Prostate gland (tissue), 2 donors: ENCODE results near the gene AGPAT2. TPM values are rescaled to one million over a fixed set of nuclear protein-coding genes. Genes with fewer than 3 reads are reported as not detected.

ENCODE experiments used
- DNase-seq: peaks from one replicate; pipeline ENCODE4 v3.0.0-alpha.2; 2019; ENCODE audit warnings: low spot score
- H3K27ac ChIP-seq, 2 donors: fragments of 200-600 bp; sonication (generic); 2 replicates each; pipeline ENCODE4 v1.5.1; 2017 to 2019
- H3K27me3 ChIP-seq: fragments of 200-600 bp; sonication (generic); replicated peaks from 2 replicates; pipeline ENCODE4 v1.5.1; 2019; ENCODE audit not compliant: insufficient read depth
- H3K36me3 ChIP-seq, 2 donors: fragments of 200-600 bp; sonication (generic); 1 replicate in 1 of 2; 2 replicates in 1 of 2; pipeline versions ENCODE4 v1.5.1 to v1.8.1; 2017 to 2019
- H3K4me1 ChIP-seq: fragments of 200-600 bp; sonication (generic); replicated peaks from 2 replicates; pipeline ENCODE4 v1.5.1; 2019
- H3K4me3 ChIP-seq, 2 donors: fragments of 200-600 bp; sonication (generic); 2 replicates each; pipeline ENCODE4 v1.5.1; 2017 to 2019
- H3K9me3 ChIP-seq: fragments of 200-600 bp; sonication (generic); 2 replicates; pipeline ENCODE4 v1.5.1; 2017
- POLR2A ChIP-seq: fragments of 450-650 bp; IDR thresholded peaks from one replicate; pipeline ENCODE4 v1.6.1; 2016; ENCODE audit warnings: antibody characterized with exemption, mild to moderate bottlenecking
- POLR2AphosphoS5 ChIP-seq: sonication (generic); formaldehyde crosslinking; IDR thresholded peaks from one replicate; pipeline ENCODE4 v1.6.1; 2017; ENCODE audit warnings: antibody characterized with exemption
- WGBS: methylation state at CpG from one replicate; pipeline ENCODE4 v1.1.5; 2018; 5-methylcytosine and 5-hydroxymethylcytosine counted together
- intact Hi-C: fragments of 100-400 bp; cut with DNase I; formaldehyde crosslinking; loops from one replicate; pipeline ENCODE4 v1.14.2; 2022
- total RNA-seq, 2 donors: library from RNA; depleted of rRNA; stranded (reverse); fragments of >200 nt; gene quantifications; one replicate each; pipeline ENCODE4 v1.1.0, GENCODE V29; 2016
- TF ChIP-seq, protein P1 (sequence below), 4 experiments: fragments of 200-600 bp in 2 of 4; fragments of 450-650 bp in 2 of 4; sonication (generic) in 2 of 4; IDR thresholded peaks; 1 replicate in 3 of 4; 2 replicates in 1 of 4; pipeline ENCODE4 v1.5.1; 2016 to 2019; ENCODE audit warnings: antibody characterized with exemption in 4 of 4, mild to moderate bottlenecking in 2 of 4, moderate library complexity in 2 of 4

Gene AGPAT2
- total RNA-seq, 2 donors from 2014 or later, result 44.9 to 50.0 TPM

DNA sequence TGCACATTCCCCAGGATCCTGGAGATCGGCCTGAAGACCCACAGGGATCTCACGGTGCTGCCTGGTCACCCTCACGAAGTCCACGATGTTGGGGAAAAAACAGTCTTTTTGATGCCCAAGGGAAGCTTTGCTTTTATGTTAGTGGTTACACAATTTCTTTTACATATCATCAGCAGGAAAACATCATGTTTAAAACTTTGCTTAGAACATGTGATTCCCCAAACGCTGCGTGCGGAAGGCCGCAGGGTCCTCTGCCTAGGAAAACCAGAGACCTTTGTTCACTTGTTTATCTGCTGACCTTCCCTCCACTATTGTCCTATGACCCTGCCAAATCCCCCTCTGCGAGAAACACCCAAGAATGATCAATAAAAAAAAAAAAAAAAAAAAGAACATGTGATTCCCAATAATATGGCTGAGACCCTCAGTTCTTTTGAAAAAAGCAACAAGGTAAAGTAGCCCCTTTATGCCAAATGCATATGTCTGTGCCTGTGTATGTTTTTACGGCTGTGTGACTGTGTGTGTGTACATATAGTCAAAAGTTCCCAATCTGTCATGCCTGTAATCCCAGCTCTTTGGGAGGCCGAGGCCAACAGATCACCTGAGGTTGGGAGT, 11.5 kb upstream of the AGPAT2 start:
- H3K27ac ChIP-seq, result no peak overlapping the region
- TF ChIP-seq, protein P1, sequence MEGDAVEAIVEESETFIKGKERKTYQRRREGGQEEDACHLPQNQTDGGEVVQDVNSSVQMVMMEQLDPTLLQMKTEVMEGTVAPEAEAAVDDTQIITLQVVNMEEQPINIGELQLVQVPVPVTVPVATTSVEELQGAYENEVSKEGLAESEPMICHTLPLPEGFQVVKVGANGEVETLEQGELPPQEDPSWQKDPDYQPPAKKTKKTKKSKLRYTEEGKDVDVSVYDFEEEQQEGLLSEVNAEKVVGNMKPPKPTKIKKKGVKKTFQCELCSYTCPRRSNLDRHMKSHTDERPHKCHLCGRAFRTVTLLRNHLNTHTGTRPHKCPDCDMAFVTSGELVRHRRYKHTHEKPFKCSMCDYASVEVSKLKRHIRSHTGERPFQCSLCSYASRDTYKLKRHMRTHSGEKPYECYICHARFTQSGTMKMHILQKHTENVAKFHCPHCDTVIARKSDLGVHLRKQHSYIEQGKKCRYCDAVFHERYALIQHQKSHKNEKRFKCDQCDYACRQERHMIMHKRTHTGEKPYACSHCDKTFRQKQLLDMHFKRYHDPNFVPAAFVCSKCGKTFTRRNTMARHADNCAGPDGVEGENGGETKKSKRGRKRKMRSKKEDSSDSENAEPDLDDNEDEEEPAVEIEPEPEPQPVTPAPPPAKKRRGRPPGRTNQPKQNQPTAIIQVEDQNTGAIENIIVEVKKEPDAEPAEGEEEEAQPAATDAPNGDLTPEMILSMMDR (IDR thresholded peaks at IDR 0.05), result no peak
- TF ChIP-seq POLR2A, result no peak
- TF ChIP-seq POLR2AphosphoS5, result no peak
- no peaks in the 10 kb centered on the region for H3K27me3 ChIP-seq
- no peak overlapping the region for H3K4me3 ChIP-seq
- no peaks in the 10 kb centered on the region for H3K36me3 ChIP-seq
- DNase-seq, result no peak
- peaks cover 4% of the 10 kb centered on the region for H3K4me1 ChIP-seq
- H3K9me3 ChIP-seq, result no peaks in the 10 kb centered on the region
- intact Hi-C loops, result no loop called here
- WGBS, result 88% methylated on average over 11 of the region's 11 CpGs

- intact Hi-C loops, result no loop called here
- 59% methylated on average over 20 of the region's 20 CpGs for WGBS
- peaks cover 4% of the 10 kb centered on the region for H3K4me1 ChIP-seq
- no peaks in the 10 kb centered on the region for H3K27me3 ChIP-seq
- H3K27ac ChIP-seq, result no peak overlapping the region
- no peaks in the 10 kb centered on the region for H3K36me3 ChIP-seq
- no peak for DNase-seq
- TF ChIP-seq, protein P1 (IDR thresholded peaks at IDR 0.05), result no peak
- TF ChIP-seq POLR2A, result no peak
- TF ChIP-seq POLR2AphosphoS5, result no peak
- H3K9me3 ChIP-seq, result no peaks in the 10 kb centered on the region
- H3K4me3 ChIP-seq, result no peak overlapping the region
Measured at GRCh38 chr9:136697821-136698526, 10.7 kb upstream of the AGPAT2 start.

DNA sequence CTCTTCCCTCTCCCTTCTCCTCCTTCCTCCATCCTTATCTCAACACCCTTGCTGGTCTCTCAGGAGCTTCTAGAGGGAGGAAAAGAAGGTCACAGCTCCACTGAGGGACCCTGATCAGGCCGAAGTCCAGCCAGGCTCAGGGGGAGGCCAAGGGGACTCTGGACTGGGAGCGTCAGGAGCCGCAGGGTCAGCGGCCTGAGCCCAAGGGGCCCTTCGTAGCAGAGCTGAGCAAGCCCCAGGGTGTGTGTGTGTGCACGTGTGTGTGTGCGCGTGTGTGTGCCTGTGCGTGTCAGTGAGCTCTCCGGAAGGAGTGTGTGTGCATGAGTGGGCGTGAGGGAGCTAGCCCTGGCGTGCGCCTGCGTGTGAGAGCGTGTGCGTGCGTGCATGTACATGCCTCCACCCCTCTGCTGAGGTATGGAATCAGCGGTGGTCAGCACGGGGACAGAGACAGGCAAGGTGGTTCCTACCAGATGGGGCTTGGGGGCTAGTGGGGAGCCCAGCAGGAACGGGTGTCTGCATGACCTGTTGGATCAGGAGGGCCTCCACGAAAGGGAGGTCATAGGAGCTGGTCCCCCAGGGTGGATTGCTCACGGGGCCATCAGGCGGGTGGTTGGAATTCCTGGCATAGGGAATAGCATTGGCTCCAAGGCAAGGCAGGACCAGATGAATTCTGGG, 10.0 kb upstream of the AGPAT2 start:
- intact Hi-C loops, result no loop called here
- no peaks in the 10 kb centered on the region for H3K9me3 ChIP-seq
- TF ChIP-seq POLR2AphosphoS5, result no peak
- no peak for TF ChIP-seq POLR2A
- TF ChIP-seq, protein P1 (IDR thresholded peaks at IDR 0.05), result no peak
- no peaks in the 10 kb centered on the region for H3K36me3 ChIP-seq
- H3K4me3 ChIP-seq, result no peak overlapping the region
- H3K4me1 ChIP-seq, result peaks cover 4% of the 10 kb centered on the region
- no peak overlapping the region for H3K27ac ChIP-seq
- H3K27me3 ChIP-seq, result no peaks in the 10 kb centered on the region
- WGBS, result 56% methylated on average over 23 of the region's 23 CpGs
- DNase-seq, result no peak

GRCh38 chr9:136696502-136696901, 9.2 kb upstream of the AGPAT2 start:
- Histone ChIP-seq H3K9me3 (no peaks in the 10 kb centered on the region), H3K27ac (no peak overlapping the region), H3K4me3 (no peak overlapping the region), H3K27me3 (no peaks in the 10 kb centered on the region), H3K4me1 (peaks cover 4% of the 10 kb centered on the region), H3K36me3 (no peaks in the 10 kb centered on the region)
- DNase-seq, result no peak
- intact Hi-C loops, result no loop called here
- 66% methylated on average over 9 of the region's 9 CpGs for WGBS
- no peak for TF ChIP-seq POLR2A
- TF ChIP-seq, protein P1 (IDR thresholded peaks at IDR 0.05), result no peak
- TF ChIP-seq POLR2AphosphoS5, result no peak
